GM23338 (cell line): ENCODE data around the gene MRPS21.

ENCODE experiments used
- ETS1 ChIP-seq: IDR thresholded peaks from 2 replicates; pipeline ENCODE4 v1.6.1; 2016; ENCODE audit warnings: antibody characterized with exemption
- EZH2 ChIP-seq: fragments of 200-600 bp; sonication (generic); IDR thresholded peaks from one replicate; pipeline ENCODE4 v1.8.0; 2017; ENCODE audit warnings: antibody characterized with exemption, mild to moderate bottlenecking, low read depth; ENCODE audit not compliant: unreplicated experiment
- EZH2phosphoT487 ChIP-seq: fragments of 200-600 bp; sonication (generic); IDR thresholded peaks from one replicate; pipeline ENCODE4 v1.8.1; 2018; ENCODE audit warnings: antibody characterized with exemption; ENCODE audit not compliant: unreplicated experiment
- JUNB ChIP-seq: IDR thresholded peaks from one replicate; pipeline ENCODE4 v1.6.1; 2016; ENCODE audit warnings: antibody characterized with exemption; ENCODE audit not compliant: unreplicated experiment
- POLR2AphosphoS5 ChIP-seq: IDR thresholded peaks from 2 replicates; pipeline ENCODE4 v1.6.1; 2016; ENCODE audit warnings: antibody characterized with exemption, low read depth
- ZNF331 ChIP-seq: fragments of 250-450 bp; sonication (Bioruptor Pico); IDR thresholded peaks from 2 replicates; pipeline ENCODE4 v1.5.0; 2020; ENCODE audit warnings: low read depth, mild to moderate bottlenecking, moderate library complexity
- TF ChIP-seq, protein P1 (sequence below), 2 experiments: fragments of 200-600 bp in 1 of 2; sonication (generic) in 1 of 2; conservative IDR thresholded peaks; 2 replicates each; pipeline versions ENCODE4 v1.5.1 to v1.6.1; 2016 to 2017; ENCODE audit warnings: antibody characterized with exemption in 2 of 2, low read depth in 2 of 2, mild to moderate bottlenecking in 2 of 2, moderate library complexity in 1 of 2

GRCh38 chr1:150267896-150268295, 25.8 kb upstream of the MRPS21 start:
- TF ChIP-seq, protein P1, sequence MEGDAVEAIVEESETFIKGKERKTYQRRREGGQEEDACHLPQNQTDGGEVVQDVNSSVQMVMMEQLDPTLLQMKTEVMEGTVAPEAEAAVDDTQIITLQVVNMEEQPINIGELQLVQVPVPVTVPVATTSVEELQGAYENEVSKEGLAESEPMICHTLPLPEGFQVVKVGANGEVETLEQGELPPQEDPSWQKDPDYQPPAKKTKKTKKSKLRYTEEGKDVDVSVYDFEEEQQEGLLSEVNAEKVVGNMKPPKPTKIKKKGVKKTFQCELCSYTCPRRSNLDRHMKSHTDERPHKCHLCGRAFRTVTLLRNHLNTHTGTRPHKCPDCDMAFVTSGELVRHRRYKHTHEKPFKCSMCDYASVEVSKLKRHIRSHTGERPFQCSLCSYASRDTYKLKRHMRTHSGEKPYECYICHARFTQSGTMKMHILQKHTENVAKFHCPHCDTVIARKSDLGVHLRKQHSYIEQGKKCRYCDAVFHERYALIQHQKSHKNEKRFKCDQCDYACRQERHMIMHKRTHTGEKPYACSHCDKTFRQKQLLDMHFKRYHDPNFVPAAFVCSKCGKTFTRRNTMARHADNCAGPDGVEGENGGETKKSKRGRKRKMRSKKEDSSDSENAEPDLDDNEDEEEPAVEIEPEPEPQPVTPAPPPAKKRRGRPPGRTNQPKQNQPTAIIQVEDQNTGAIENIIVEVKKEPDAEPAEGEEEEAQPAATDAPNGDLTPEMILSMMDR (conservative IDR thresholded peaks at IDR 0.05; ENCODE audit: low read depth in 2 of 2), result no peak
- TF ChIP-seq EZH2phosphoT487 (no peak), EZH2 (no peak), ZNF331 (CRISPR knock-in tag) (no peak), JUNB (no peak), POLR2AphosphoS5 (no peak), ETS1 (no peak)
